ENCODE results near the gene GSDME.

GRCh38 chr7:24757353-24758275, at the start of gene GSDME:
- TF ChIP-seq, protein P1, sequence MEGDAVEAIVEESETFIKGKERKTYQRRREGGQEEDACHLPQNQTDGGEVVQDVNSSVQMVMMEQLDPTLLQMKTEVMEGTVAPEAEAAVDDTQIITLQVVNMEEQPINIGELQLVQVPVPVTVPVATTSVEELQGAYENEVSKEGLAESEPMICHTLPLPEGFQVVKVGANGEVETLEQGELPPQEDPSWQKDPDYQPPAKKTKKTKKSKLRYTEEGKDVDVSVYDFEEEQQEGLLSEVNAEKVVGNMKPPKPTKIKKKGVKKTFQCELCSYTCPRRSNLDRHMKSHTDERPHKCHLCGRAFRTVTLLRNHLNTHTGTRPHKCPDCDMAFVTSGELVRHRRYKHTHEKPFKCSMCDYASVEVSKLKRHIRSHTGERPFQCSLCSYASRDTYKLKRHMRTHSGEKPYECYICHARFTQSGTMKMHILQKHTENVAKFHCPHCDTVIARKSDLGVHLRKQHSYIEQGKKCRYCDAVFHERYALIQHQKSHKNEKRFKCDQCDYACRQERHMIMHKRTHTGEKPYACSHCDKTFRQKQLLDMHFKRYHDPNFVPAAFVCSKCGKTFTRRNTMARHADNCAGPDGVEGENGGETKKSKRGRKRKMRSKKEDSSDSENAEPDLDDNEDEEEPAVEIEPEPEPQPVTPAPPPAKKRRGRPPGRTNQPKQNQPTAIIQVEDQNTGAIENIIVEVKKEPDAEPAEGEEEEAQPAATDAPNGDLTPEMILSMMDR (conservative IDR thresholded peaks at IDR 0.05 in 1 of 2, IDR thresholded peaks at IDR 0.05 in 1 of 2; ENCODE audit: extremely low read depth in 1 of 2, insufficient read depth in 1 of 2, low read depth in 1 of 2, low read length in 2 of 2), result peak in 1 of 2 donors; percentile 24
- TF ChIP-seq EZH2 (IDR thresholded peaks at IDR 0.05; ENCODE audit: borderline replicate concordance, low read length), result no peak

Data from mammary epithelial cell (primary cell).